Activated CD8-positive, alpha-beta T cell treated with anti-CD3 and anti-CD28 coated beads for 36 hours (primary cell): Measurements from ENCODE around the gene SHANK1. TPM values are rescaled to one million over a fixed set of nuclear protein-coding genes. Genes with fewer than 3 reads are reported as not detected.

ENCODE experiments used
- ATAC-seq: fragments of 200-7000 bp; cut with Tn5 transposase; one replicate; pipeline ENCODE4 v1.10.0; 2021; ENCODE audit warnings: mild to moderate bottlenecking, moderate library complexity
- CTCF ChIA-PET: fragments of 350-600 bp; sonication (Branson Sonifier 250); formaldehyde crosslinking; loops from one replicate; lab custom pipeline; 2021; ENCODE audit warnings: antibody characterized with exemption; lab: Charles Lee
- POLR2A ChIA-PET: fragments of 350-600 bp; sonication (Branson Sonifier 250); formaldehyde crosslinking; loops from one replicate; lab custom pipeline; 2021; ENCODE audit warnings: antibody characterized with exemption; lab: Charles Lee
- DNase-seq: peaks from one replicate; pipeline ENCODE4 v3.0.0-alpha.2; 2020
- H3K27ac Mint-ChIP-seq: one replicate; pipeline ENCODE4 v1.8.0; 2021; ENCODE audit warnings: mild to moderate bottlenecking, mixed read lengths
- H3K27me3 Mint-ChIP-seq: one replicate; pipeline ENCODE4 v1.8.0; 2021; ENCODE audit warnings: mixed read lengths
- H3K36me3 Mint-ChIP-seq: one replicate; pipeline ENCODE4 v1.8.0; 2021; ENCODE audit warnings: low read depth, mixed read lengths
- H3K4me1 Mint-ChIP-seq: one replicate; pipeline ENCODE4 v1.8.0; 2021; ENCODE audit warnings: low read depth, mixed read lengths
- H3K4me3 Mint-ChIP-seq: one replicate; pipeline ENCODE4 v1.8.0; 2021; ENCODE audit warnings: mild to moderate bottlenecking, moderate library complexity, mixed read lengths
- H3K9me3 Mint-ChIP-seq: one replicate; pipeline ENCODE4 v1.8.0; 2021; ENCODE audit warnings: mixed read lengths
- CTCF ChIP-seq: fragments of 200-600 bp; IDR thresholded peaks from one replicate; pipeline ENCODE4 v1.8.0; 2022; ENCODE audit warnings: antibody characterized with exemption, mild to moderate bottlenecking
- intact Hi-C: fragments of 100-400 bp; cut with micrococcal nuclease; formaldehyde crosslinking; loops from one replicate; pipeline ENCODE4 v1.10.0; 2022
- total RNA-seq, 2 experiments: library from RNA; stranded (reverse); gene quantifications; one replicate each; pipeline ENCODE4 v1.2.3, GENCODE V29; 2021

SHANK1 gene
- total RNA-seq, 2 experiments from 2014 or later, result 0.25 TPM; not detected in 1

GRCh38 chr19:50657222-50657669 lies 62.4 kb downstream of the SHANK1 start:
- Mint-ChIP-seq H3K9me3 (peaks cover 20% of the 10 kb centered on the region), H3K4me3 (peak overlapping the region; percentile 77), H3K27me3 (peaks cover 62% of the 10 kb centered on the region), H3K4me1 (peaks cover 16% of the 10 kb centered on the region), H3K27ac (peak overlapping the region; percentile 58), H3K36me3 (peaks cover 4% of the 10 kb centered on the region)
- POLR2A ChIA-PET, result no interaction called here
- CTCF ChIA-PET, result no interaction called here
- TF ChIP-seq CTCF, result no peak
- ATAC-seq (no peak), DNase-seq (no peak)
- intact Hi-C loops, result no loop called here

GRCh38 chr19:50654882-50655281 lies 64.7 kb downstream of the SHANK1 start:
- DNase-seq (no peak), ATAC-seq (no peak)
- Mint-ChIP-seq H3K4me1 (peaks cover 16% of the 10 kb centered on the region), H3K9me3 (peaks cover 20% of the 10 kb centered on the region), H3K36me3 (peaks cover 4% of the 10 kb centered on the region), H3K27ac (no peak overlapping the region), H3K4me3 (no peak overlapping the region), H3K27me3 (peaks cover 53% of the 10 kb centered on the region)
- intact Hi-C loops, result no loop called here
- ChIA-PET CTCF (no interaction called here), POLR2A (no interaction called here)
- TF ChIP-seq CTCF, result no peak

GRCh38 chr19:50652722-50653121 lies 66.9 kb downstream of the SHANK1 start:
- Mint-ChIP-seq H3K36me3 (no peaks in the 10 kb centered on the region), H3K9me3 (peaks cover 15% of the 10 kb centered on the region), H3K4me1 (peaks cover 8% of the 10 kb centered on the region), H3K27ac (no peak overlapping the region), H3K4me3 (no peak overlapping the region), H3K27me3 (peaks cover 50% of the 10 kb centered on the region)
- POLR2A ChIA-PET, result no interaction called here
- intact Hi-C loops, result no loop called here
- ATAC-seq, result no peak
- CTCF ChIA-PET, result no interaction called here
- TF ChIP-seq CTCF, result no peak
- no peak for DNase-seq

GRCh38 chr19:50651174-50651573 lies 68.4 kb downstream of the SHANK1 start:
- ChIA-PET POLR2A (no interaction called here), CTCF (no interaction called here)
- Mint-ChIP-seq H3K27ac (no peak overlapping the region), H3K36me3 (no peaks in the 10 kb centered on the region), H3K4me1 (no peaks in the 10 kb centered on the region), H3K27me3 (peaks cover 40% of the 10 kb centered on the region), H3K9me3 (peaks cover 5% of the 10 kb centered on the region), H3K4me3 (no peak overlapping the region)
- intact Hi-C loops, result no loop called here
- no peak for ATAC-seq
- DNase-seq, result no peak
- no peak for TF ChIP-seq CTCF

GRCh38 chr19:50649433-50650391 lies 69.9 kb downstream of the SHANK1 start, which contains the start of gene C19orf81:
Gene C19orf81, plus strand, starts transcription at chr19:50649445. Its CDS starts 0 bp downstream, at chr19:50649445.
- H3K27ac Mint-ChIP-seq, result no peak within 1 kb of the TSS
- peaks cover 28% of the 10 kb centered on the region for H3K27me3 Mint-ChIP-seq
- intact Hi-C loops, result no loop called here
- TF ChIP-seq CTCF, result no peak
- no peaks in the 10 kb centered on the region for H3K4me1 Mint-ChIP-seq
- CTCF ChIA-PET, result no interaction called here
- DNase-seq, result no peak
- no peak within 1 kb of the TSS for H3K4me3 Mint-ChIP-seq
- H3K9me3 Mint-ChIP-seq, result peaks cover under 1% of the 10 kb centered on the region
- ATAC-seq, result peak; percentile 55
- H3K36me3 Mint-ChIP-seq, result no peaks in the 10 kb centered on the region
- POLR2A ChIA-PET, result no interaction called here
